LoVo (cell line): ENCODE data around the gene CHMP4B.

Experiments used
- DNase-seq: peaks from one replicate; pipeline ENCODE4 v3.0.0-alpha.2; 2016; ENCODE audit warnings: low spot score

Gene CHMP4B

GRCh38 chr20:33864324-33864963, 53.3 kb downstream of the CHMP4B start:
- DNase-seq: no peak

DNA sequence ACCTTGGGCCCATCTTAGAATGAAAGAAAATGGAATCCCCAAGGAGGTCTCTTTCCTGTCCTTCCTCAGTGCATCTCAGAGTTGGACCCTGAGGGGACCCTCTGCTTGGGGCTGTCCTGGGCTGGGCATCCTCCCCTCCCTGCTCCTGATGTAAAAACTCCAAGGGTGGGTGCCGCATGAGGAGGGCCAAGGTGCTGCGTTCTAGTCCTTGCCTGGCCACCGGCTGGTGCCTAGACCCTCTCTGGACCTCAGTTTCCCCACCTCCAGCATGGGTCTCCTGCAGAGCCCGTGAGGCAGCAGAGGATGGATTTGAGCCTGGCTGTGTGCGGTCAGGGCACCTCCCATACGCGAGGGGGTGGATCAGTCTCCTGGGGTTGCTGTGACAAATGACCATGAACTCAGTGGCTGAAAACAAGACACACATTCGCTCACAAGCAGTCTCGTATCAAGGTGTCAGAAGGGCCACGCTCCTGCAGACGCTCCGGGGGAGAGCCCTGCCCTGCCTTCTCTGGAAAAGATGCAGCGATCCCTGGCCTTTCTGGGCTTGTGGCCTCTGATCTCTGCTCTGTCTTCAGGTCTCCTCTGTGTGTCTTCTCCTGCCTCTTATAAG, 54.7 kb downstream of the CHMP4B start:
- DNase-seq: no peak

- no peak for DNase-seq
These were observed 55.4 kb downstream of the CHMP4B start for GRCh38 chr20:33866398-33867100.

- DNase-seq: no peak
These were observed 56.9 kb downstream of the CHMP4B start for GRCh38 chr20:33868042-33868441.

DNA sequence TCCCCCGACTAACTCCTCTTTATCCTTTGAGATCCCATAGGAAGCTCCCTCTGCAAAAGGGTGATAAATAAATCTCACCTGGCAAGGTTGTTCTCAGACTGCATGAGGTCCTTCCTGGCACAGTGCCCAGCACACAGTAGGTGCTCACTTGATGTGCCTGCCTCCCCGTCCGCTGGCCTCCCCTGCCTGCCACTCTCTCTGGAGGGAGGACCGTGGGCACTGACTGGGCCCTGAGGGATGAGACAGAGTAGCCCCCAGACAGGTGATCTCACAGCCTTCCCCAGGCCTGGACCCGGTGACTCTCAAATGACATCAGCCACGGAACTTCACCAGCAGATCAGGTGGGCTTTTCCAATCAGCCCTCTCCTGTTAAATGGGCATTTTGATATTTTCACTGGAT, 57.4 kb downstream of the CHMP4B start:
- DNase-seq: no peak

DNA sequence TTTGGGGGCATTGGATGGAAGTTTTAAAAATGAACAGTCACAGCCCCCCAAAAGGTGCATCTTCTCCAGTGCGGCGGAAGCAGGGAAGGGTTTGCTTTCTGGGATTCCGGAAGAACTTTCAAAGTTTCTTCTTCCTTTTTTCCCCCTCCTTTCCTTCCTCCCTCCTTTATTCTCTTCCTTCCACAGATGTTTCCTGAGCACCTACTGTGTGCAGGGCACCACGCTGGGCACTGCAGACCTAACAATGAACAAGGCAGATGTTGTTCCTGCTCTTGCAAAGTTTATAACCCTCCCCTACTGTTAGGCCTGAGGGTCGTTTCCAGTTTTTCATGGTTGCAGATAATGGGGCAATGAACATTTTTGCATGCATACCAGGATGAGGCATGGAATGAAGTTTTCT, 58.1 kb downstream of the CHMP4B start:
- DNase-seq: no peak

- DNase-seq: no peak
These were observed 60.2 kb downstream of the CHMP4B start for GRCh38 chr20:33871362-33871761.

DNA sequence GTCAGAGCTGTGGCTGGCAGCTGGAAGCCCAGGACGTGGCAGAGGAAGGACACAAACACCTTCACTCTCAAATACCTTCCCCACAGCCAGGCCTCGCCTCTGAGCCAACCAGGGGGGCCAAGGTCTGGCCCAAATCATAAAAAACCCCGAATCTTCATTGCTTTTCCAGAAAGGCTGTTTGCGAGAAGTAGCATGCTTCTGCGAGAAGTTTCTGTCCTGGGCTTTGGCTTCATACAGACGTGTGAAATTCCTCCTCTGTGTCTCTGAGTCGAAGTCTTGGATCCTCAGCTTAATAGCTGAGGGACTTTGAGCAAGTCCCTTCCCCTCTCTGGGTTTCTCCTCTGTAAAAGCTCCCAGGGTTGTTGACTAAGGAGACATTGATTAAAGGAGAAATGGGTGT, 63.0 kb downstream of the CHMP4B start:
- DNase-seq: no peak

GRCh38 chr20:33875055-33875454, 63.9 kb downstream of the CHMP4B start:
- DNase-seq: no peak

- no peak for DNase-seq
These were observed 64.4 kb downstream of the CHMP4B start for GRCh38 chr20:33875534-33876026.

DNA sequence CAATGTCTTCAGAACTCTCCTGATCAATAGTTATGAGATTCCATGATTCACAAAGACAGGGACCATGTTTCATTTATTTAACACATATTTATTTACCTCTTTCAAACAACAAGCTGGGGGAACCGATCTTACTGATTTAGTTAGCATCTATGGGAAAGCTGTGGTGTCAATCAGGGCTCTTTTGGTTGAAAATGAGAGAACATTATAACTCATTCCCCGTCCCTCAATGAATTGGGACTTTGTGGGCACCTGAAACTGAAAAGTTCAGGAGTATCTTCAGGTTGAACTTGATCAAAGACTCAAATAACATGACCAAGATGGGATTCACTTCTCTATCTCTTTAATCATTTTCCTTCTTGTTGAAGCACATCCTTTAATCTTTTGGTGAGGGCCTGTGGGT, 67.4 kb downstream of the CHMP4B start:
- DNase-seq: no peak

DNA sequence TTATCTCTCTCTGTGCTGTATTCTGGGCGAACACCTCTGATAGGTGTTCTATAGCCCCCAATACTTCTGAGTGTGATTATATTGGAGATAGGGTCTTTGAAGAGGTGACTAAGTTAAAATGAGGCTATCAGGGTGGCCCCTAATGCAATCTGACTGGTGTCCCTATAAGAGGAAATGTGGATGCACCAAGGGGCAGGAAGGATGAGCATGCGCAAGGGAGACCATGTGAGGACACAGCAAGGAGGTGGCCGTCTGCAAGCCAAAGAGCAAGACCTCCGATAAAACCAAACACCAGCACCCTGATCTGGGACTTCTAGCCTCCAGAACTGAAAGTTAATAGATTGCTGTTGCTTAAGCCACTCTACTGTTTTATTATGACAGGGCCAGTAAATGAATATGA, 69.2 kb downstream of the CHMP4B start:
- DNase-seq: no peak

DNA sequence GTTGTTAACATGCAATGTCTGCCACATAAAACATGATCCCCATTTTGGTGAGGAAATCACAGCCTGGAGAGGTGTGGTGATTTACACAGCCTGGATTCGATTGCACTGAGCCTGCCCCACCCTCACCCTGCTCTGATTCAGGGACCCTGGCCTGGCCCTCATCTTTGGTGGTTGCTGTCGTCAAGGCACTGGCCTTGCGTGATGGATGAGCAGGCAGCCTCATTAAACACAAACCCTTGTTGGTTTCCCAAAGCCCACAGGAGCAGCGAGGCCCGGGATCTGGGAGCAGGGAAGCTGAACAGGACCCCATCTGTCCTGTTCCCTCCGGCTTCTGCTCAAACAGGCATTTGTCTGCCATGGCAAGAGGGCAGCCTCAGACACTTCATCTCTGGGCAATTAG, 70.8 kb downstream of the CHMP4B start:
- DNase-seq: no peak

GRCh38 chr20:33882481-33882880, 71.3 kb downstream of the CHMP4B start:
- DNase-seq: no peak

DNA sequence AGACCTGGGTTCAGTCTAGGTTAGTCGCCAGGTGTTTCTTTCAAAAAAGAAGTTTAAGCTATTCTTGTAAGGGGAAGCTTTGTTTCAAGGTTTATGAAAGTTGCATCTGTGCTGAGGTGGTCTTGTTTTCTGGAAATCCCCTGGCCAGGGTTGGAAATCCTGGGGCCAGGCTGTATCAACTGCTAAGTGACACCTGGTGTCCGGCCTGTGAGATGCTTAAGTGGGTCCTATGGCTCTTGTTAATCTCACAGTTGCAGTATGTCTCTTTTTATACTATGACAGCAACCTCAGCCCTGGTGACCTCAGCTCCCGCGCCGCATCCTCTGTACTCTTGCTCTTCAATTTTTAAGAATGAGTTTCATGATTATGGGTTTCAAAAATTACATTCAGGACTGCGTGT, 72.0 kb downstream of the CHMP4B start:
- DNase-seq: no peak

DNA sequence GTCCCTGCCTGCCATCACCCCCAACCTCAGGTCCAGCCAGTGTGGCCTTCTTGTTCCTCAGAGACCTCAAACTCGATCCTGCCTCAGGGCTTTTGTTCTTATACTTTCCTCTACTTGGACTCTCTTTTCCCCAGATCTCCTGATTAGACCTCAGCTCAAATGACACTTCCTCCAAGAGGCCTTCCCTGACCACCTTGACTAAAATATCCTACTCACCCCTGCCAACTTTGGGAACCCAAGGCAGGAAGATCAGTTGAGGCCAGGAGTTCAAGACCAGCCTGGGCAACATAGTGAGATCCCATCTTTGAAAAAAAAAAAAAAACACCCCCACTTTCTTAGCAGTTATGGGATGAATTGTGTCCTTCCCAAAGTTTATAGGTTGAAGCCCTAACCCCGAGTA, 73.5 kb downstream of the CHMP4B start:
- DNase-seq: no peak

DNA sequence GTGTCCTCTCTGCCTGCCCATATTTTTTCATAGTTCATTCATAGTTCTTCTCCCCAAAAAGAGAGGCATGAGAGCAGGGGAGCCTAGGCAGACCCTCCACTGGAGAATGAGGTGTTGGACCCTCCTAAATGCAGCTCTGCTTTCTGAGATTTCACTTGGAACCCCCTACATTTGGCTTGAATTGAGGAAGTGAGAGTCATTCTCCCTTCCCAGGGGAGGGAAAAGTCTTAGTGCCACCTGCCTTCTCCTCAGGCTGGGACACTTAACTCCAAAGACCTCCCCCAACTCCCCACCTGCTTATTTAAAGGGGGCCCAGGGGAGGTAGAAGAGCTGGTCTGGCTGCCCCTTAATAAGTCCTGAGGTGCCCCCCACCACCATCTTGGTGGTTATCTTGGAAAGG, 78.2 kb downstream of the CHMP4B start:
- DNase-seq: no peak

DNA sequence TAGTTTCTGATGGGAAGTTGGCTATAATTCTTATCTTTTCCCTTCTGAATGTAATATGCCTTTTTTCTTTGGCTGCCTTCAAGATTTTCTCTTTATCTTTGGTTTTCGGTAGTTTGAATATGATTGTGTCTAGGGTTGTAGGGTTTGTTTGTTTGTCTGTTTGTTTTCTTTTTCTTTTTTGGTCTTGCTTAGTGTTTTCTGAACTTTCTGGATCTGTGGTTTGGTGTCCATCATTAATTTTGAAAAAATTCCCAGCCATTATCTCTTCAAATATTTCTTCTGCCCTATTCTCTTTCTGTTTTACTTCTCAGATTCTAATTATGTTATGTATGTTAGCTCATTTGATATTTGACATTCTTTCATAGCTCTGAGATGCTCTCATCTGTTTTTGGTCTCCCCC, 79.4 kb downstream of the CHMP4B start:
- no peak for DNase-seq

DNA sequence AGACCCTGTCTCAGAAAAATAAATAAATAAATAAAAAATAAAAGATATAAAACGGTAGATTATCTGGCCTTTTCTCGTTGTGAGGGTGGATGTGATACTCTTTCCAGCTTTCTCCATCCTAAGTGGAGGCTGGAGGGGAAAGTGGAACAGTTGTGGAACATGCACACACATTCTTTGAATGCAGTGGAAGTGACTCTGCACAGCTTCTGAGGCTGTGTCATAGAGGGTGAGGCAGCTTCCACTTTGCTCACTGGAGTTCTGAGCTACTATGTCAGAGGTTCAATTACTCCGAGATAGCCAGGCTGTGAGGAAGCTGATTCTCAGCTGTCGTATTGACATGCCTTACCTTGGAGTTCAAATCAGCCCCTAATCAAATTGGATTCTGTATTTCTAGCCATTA, 82.2 kb downstream of the CHMP4B start:
- DNase-seq: no peak

DNA sequence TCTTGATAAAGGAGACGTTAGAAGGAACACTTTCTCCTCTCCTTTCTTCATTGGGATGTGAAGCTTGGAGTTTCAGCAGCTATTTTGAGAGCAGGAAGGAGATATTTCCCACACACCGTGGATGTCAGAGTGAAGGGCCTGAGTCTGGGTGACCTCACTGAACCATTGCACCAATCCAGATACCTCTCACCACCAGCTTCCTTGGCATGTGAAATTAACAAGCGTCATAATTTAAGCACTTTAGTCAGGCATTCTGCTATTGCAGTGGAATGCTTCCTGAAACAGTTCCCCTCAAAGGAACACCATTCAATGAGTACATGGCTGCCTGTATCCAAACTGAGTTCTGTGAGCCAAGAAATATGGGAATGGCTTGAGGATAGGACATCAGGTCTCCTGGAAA, 83.7 kb downstream of the CHMP4B start:
- DNase-seq: no peak

DNA sequence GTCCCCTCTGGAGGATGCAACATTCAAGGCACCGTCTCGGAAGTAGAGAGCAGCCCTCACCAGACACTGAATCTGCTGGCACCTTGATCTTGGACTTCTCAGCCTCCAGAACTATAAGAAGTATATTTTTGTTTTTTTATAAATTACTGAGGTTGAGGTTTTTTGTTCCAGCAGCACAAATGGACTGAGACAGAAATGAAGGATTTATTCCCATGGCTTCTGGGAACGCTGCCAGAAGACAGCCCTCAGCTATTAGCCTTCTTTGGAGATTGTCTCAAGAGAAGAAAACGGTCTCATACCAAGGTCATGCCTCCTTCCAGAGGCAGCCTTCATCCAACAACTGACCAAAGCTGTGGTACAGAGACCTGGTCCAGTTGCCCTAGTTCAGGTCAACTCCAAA, 85.4 kb downstream of the CHMP4B start:
- no peak for DNase-seq

DNA sequence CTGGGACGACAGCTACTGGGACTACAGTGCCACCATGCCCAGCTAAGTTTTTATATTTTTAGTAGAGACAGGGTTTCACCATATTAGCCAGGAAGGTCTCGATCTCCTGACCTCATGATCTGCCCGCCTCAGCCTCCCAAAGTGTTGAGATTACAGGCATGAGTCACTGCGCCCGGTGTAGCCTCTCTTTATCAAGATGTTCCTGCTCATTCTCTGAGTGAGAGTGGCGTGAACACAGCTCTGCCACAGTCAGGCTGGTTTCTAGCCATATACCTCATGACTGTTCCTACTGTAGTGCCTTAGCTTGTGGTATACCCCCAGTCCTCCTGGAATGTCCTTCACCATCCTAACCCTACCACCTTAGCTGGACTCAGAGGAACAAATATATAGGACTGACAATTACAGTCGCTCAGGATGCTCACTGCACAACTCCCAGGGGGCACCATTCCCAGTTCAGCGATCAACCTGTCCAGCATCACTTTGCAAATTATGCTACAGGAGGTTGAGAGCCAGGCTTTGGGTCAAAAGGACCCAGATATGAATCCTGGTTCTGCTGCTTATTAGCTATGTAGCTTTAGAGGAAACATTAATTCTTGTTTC, 86.3 kb downstream of the CHMP4B start:
- no peak for DNase-seq

- no peak for DNase-seq
These were observed 88.0 kb downstream of the CHMP4B start for GRCh38 chr20:33899106-33899505.
